Astrocyte (in vitro differentiated cells and primary cell): ENCODE data around the gene SLC25A29.
"Not testable (repeated sequence)": the region's sequence is repeated elsewhere in the genome, so short reads cannot be mapped to it uniquely, and the experiment has no call there.

Source experiments
- EZH2 ChIP-seq: IDR thresholded peaks from 2 replicates; pipeline ENCODE4 v1.6.1; 2012; ENCODE audit warnings: mild to moderate bottlenecking, low read length, inconsistent platforms; ENCODE audit not compliant: insufficient read depth
- TF ChIP-seq, protein P1 (sequence below): IDR thresholded peaks from 2 replicates; pipeline ENCODE4 v1.5.1; 2011; ENCODE audit warnings: low read depth, mild to moderate bottlenecking, inconsistent platforms, low read length, moderate library complexity; ENCODE audit not compliant: insufficient read depth

DNA sequence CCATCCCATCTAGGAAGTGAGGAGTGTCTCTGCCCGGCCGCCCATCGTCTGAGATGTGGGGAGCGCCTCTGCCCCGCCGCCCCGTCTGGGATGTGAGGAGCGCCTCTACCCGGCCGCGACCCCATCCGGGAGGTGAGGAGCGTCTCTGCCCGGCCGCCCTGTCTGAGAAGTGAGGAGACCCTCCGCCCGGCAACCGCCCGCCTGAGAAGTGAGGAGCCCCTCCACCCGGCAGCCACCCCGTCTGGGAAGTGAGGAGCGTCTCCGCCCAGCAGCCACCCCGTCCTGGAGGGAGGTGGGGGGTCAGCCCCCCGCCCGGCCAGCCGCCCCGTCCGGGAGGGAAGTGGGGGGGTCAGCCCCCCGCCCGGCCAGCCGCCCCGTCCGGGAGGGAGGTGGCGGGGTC lies 38.4 kb upstream of the SLC25A29 start:
- TF ChIP-seq, protein P1, sequence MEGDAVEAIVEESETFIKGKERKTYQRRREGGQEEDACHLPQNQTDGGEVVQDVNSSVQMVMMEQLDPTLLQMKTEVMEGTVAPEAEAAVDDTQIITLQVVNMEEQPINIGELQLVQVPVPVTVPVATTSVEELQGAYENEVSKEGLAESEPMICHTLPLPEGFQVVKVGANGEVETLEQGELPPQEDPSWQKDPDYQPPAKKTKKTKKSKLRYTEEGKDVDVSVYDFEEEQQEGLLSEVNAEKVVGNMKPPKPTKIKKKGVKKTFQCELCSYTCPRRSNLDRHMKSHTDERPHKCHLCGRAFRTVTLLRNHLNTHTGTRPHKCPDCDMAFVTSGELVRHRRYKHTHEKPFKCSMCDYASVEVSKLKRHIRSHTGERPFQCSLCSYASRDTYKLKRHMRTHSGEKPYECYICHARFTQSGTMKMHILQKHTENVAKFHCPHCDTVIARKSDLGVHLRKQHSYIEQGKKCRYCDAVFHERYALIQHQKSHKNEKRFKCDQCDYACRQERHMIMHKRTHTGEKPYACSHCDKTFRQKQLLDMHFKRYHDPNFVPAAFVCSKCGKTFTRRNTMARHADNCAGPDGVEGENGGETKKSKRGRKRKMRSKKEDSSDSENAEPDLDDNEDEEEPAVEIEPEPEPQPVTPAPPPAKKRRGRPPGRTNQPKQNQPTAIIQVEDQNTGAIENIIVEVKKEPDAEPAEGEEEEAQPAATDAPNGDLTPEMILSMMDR = not testable (repeated sequence)
- not testable (repeated sequence) for TF ChIP-seq EZH2
